K562 (cell line): ENCODE results near the gene LDLRAD3. TPM values are rescaled to one million over a fixed set of nuclear protein-coding genes. Genes with fewer than 3 reads are reported as not detected.

Experiments
- ATAC-seq: fragments of 200-7000 bp; cut with Tn5 transposase; 3 replicates; pipeline ENCODE4 v1.9.1; 2020; ENCODE audit warnings: moderate library complexity
- BruUV-seq: library from RNA; stranded (reverse); fragments of 400-500 nt; replicated peaks from 2 replicates; lab custom pipeline; 2021; lab: Mats Ljungman, UMichigan
- CTCF ChIA-PET: fragments of 300-600 bp; formaldehyde crosslinking; extraction: SDS; loops from one replicate; lab custom pipeline; 2021; ENCODE audit warnings: low intra/inter-chr PET ratio; lab: Yijun Ruan, JAX
- POLR2A ChIA-PET: fragments of 300-600, 350-650 bp; sonication (Branson Sonifier 250); formaldehyde crosslinking; extraction: SDS; loops from one replicate; lab custom pipeline; 2021; ENCODE audit warnings: antibody characterized with exemption, inconsistent platforms; lab: Yijun Ruan, JAX
- DNase-seq, 4 experiments: peaks; one replicate each; pipeline versions ENCODE4 v3.0.0 to v3.0.0-alpha.2; 2011 to 2018; ENCODE audit warnings: low spot score in 3 of 4, mixed read lengths in 3 of 4; ENCODE audit errors: extremely low read depth in 1 of 4
- FAIRE-seq: peaks from 2 replicates; lab custom pipeline; 2011; peaks lifted over from hg19 to GRCh38; lab: Jason Lieb, UNC
- H2AFZ ChIP-seq: 2 replicates; pipeline ENCODE4 v1.6.0; 2011; ENCODE audit warnings: low read depth, low read length, control low read depth, inconsistent platforms
- H3K27ac ChIP-seq: fragments of 200-600 bp; 3 replicates; pipeline ENCODE4 v1.8.0; 2011; ENCODE audit warnings: low read depth, mild to moderate bottlenecking, control low read depth, inconsistent platforms, low read length, moderate library complexity, mixed read lengths; ENCODE audit errors: extremely low read depth
- H3K27me3 ChIP-seq, 2 experiments: fragments of 300-600 bp in 1 of 2; 2 replicates in 1 of 2; 3 replicates in 1 of 2; pipeline versions ENCODE4 v1.6.0 to v1.8.0; 2011; ENCODE audit warnings: inconsistent platforms in 2 of 2, low read length in 2 of 2, mild to moderate bottlenecking in 1 of 2, mixed read lengths in 1 of 2, moderate library complexity in 1 of 2; ENCODE audit not compliant: control insufficient read depth in 2 of 2, insufficient read depth in 2 of 2
- H3K36me3 ChIP-seq: fragments of 300-600 bp; 3 replicates; pipeline ENCODE4 v1.8.0; 2011; ENCODE audit warnings: mild to moderate bottlenecking, low read length, inconsistent platforms; ENCODE audit not compliant: control insufficient read depth, insufficient read depth
- H3K4me1 ChIP-seq, 2 experiments: fragments of 200-600 bp in 1 of 2; replicated peaks in 1 of 2; 2 replicates in 1 of 2; 3 replicates in 1 of 2; pipeline versions ENCODE4 v1.5.1 to v1.8.0; 2011; ENCODE audit warnings: inconsistent platforms in 2 of 2, low read length in 2 of 2, mild to moderate bottlenecking in 1 of 2, mixed read lengths in 1 of 2, moderate library complexity in 1 of 2; ENCODE audit not compliant: control insufficient read depth in 2 of 2, insufficient read depth in 2 of 2
- H3K4me2 ChIP-seq: 2 replicates; pipeline ENCODE4 v1.6.1; 2011; ENCODE audit warnings: low read length, control low read depth, inconsistent platforms, mixed read lengths; ENCODE audit not compliant: insufficient read depth
- H3K4me3 ChIP-seq: fragments of 200-600 bp; sonication (generic), shearing (Covaris generic); 2 replicates; pipeline ENCODE4 v1.5.1; 2016; ENCODE audit warnings: control low read depth, inconsistent platforms
- H3K79me2 ChIP-seq: fragments of 200-600 bp; 3 replicates; pipeline ENCODE4 v1.8.0; 2011; ENCODE audit warnings: low read length, inconsistent platforms; ENCODE audit not compliant: control insufficient read depth, insufficient read depth
- H3K9ac ChIP-seq, 2 experiments: 2 replicates each; pipeline versions ENCODE4 v1.6.0 to v1.6.1; 2011; ENCODE audit warnings: low read depth in 2 of 2, low read length in 2 of 2, control low read depth in 1 of 2, inconsistent platforms in 1 of 2, mild to moderate bottlenecking in 1 of 2, mixed read lengths in 1 of 2; ENCODE audit not compliant: insufficient read depth in 1 of 2
- H3K9me1 ChIP-seq: one replicate; pipeline ENCODE4 v1.6.0; 2011; ENCODE audit warnings: inconsistent platforms, mild to moderate bottlenecking, low read length, moderate library complexity; ENCODE audit not compliant: control insufficient read depth, insufficient read depth
- H3K9me3 ChIP-seq: replicated peaks from 2 replicates; pipeline ENCODE4 v1.5.1; 2011; ENCODE audit warnings: low read depth, low read length, inconsistent platforms; ENCODE audit not compliant: control insufficient read depth, insufficient read depth
- H4K20me1 ChIP-seq: replicated peaks from 2 replicates; pipeline ENCODE4 v1.6.1; 2011; ENCODE audit warnings: low read length, inconsistent platforms, mixed read lengths; ENCODE audit not compliant: control insufficient read depth, insufficient read depth
- BRF1 ChIP-seq: IDR thresholded peaks from 3 replicates; pipeline ENCODE4 v1.6.1; 2011; ENCODE audit warnings: borderline replicate concordance, mild to moderate bottlenecking; ENCODE audit not compliant: insufficient read length; ENCODE audit errors: extremely low read depth
- NR4A1 ChIP-seq, 2 experiments: fragments of 250-450 bp in 1 of 2; fragments of 450-650 bp in 1 of 2; sonication (Bioruptor Pico) in 1 of 2; IDR thresholded peaks; 2 replicates each; pipeline versions ENCODE4 v1.4.0 to v1.6.1; 2016 to 2020; ENCODE audit warnings: mild to moderate bottlenecking in 2 of 2, missing compliant biosample characterization in 1 of 2, missing genetic modification characterization in 1 of 2, moderate library complexity in 1 of 2
- STAG1 ChIP-seq: sonication (generic); formaldehyde crosslinking; IDR thresholded peaks from 2 replicates; pipeline ENCODE4 v1.5.0; 2020; ENCODE audit warnings: missing genetic modification reagents, borderline replicate concordance
- WGBS: fragments of 100-300 bp; shearing (Covaris generic); methylation state at CpG from one replicate; pipeline ENCODE4 v1.1.6; 2016; ENCODE audit warnings: low coverage, mixed read lengths; ENCODE audit not compliant: insufficient coverage; ENCODE audit errors: missing lambda C conversion rate; 5-methylcytosine and 5-hydroxymethylcytosine counted together
- in situ Hi-C: fragments of 300-500 bp; cut with MboI; formaldehyde crosslinking; loops from 4 replicates; pipeline ENCODE4 v1.15.0; 2018; ENCODE audit warnings: inconsistent platforms, mixed read lengths
- intact Hi-C: fragments of 100-400 bp; cut with micrococcal nuclease; formaldehyde crosslinking; loops from 2 replicates; pipeline ENCODE4 v1.14.2; 2022
- polyA plus RNA-seq, 8 experiments: library from polyadenylated mRNA; depleted of rRNA in 4 of 8; stranded (reverse) in 5 of 8; unstranded in 3 of 8; fragments of >200 nt; fragmentation: Nextera tagmentation in 2 of 8; fragmentation: Illumina TruSeq in 1 of 8; extraction: Ambion mirVana in 2 of 8; extraction: Trizol in 1 of 8; gene quantifications; 2 replicates each; pipeline versions ENCODE4 v1.2.1 to v1.2.3, GENCODE V29; 2011 to 2014; ENCODE audit warnings: inconsistent platforms in 1 of 8, missing spikeins in 1 of 8
- total RNA-seq, 7 experiments: library from RNA; depleted of rRNA in 6 of 7; stranded (reverse); fragments of >200 nt in 6 of 7; fragmentation: Illumina TruSeq in 2 of 7; extraction: Trizol in 2 of 7; gene quantifications; 2 replicates each; pipeline versions ENCODE4 v1.2.1 to v1.2.3, GENCODE V29; 2011 to 2021; ENCODE audit warnings: low replicate concordance in 1 of 7
- TF ChIP-seq, protein P1 (sequence below): sonication (generic); formaldehyde crosslinking; IDR thresholded peaks from 2 replicates; pipeline ENCODE4 v1.8.0; 2022; ENCODE audit warnings: missing genetic modification reagents, mild to moderate bottlenecking, borderline replicate concordance
- TF ChIP-seq, protein P2 (sequence below): fragments of 450-650 bp; formaldehyde crosslinking; IDR thresholded peaks from 2 replicates; pipeline ENCODE4 v1.4.0; 2022; ENCODE audit warnings: mild to moderate bottlenecking, moderate library complexity

Gene LDLRAD3
- total and polyA plus RNA-seq, 9 of the 15 experiments (the other 6 are each of a cell fraction or from before 2014, with no cell fraction given) = 0.73 to 7.2 (median 3.5) TPM

DNA sequence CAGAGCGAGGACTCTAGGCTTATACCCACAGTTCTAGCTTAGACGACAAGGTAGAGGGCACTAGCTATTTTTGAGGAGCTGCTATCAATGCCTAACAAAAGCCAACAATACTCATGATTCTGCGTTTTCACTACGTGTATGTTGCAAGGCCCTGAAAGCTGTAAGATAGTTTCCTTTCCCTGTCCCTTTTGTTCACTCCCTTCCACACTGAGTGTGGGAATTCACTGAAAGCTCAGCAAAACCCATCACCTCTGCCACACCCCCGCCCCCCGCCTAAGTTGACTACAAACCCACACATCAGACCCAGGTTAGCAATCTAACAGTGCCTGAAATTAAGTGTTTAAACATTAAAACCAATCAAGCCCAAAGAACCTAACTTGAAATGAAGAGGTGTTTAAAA, 6.2 kb upstream of the LDLRAD3 start:
- no peaks in the 10 kb centered on the region for H3K79me2 ChIP-seq
- intact Hi-C loops (no loop called here), in situ Hi-C loops (no loop called here)
- ATAC-seq (no peak), FAIRE-seq (no peak), DNase-seq (no peak)
- H3K9me3 ChIP-seq = no peaks in the 10 kb centered on the region
- H3K4me3 ChIP-seq = no peak overlapping the region
- H3K27ac ChIP-seq = no peak overlapping the region
- H4K20me1 ChIP-seq = no peaks in the 10 kb centered on the region
- BruUV-seq = no TSS peak
- WGBS = 2% methylated on average over 6 of the region's 6 CpGs
- no peak overlapping the region for H3K9ac ChIP-seq
- ChIA-PET POLR2A (interaction anchor here (0.7 kb wide), 1 partner anchor 14 kb away, joined by 3 read pairs; no protein-coding TSS in a partner anchor), CTCF (no interaction called here)
- H3K4me2 ChIP-seq = no peak overlapping the region
- TF ChIP-seq, protein P1, sequence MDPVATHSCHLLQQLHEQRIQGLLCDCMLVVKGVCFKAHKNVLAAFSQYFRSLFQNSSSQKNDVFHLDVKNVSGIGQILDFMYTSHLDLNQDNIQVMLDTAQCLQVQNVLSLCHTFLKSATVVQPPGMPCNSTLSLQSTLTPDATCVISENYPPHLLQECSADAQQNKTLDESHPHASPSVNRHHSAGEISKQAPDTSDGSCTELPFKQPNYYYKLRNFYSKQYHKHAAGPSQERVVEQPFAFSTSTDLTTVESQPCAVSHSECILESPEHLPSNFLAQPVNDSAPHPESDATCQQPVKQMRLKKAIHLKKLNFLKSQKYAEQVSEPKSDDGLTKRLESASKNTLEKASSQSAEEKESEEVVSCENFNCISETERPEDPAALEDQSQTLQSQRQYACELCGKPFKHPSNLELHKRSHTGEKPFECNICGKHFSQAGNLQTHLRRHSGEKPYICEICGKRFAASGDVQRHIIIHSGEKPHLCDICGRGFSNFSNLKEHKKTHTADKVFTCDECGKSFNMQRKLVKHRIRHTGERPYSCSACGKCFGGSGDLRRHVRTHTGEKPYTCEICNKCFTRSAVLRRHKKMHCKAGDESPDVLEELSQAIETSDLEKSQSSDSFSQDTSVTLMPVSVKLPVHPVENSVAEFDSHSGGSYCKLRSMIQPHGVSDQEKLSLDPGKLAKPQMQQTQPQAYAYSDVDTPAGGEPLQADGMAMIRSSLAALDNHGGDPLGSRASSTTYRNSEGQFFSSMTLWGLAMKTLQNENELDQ (CRISPR knock-in tag) = no peak
- TF ChIP-seq NR4A1 (CRISPR knock-in tag; IDR thresholded peaks at IDR 0.05) (no peak), NR4A1 (tag; IDR thresholded peaks at IDR 0.05) (no peak), BRF1 (no peak), STAG1 (CRISPR knock-in tag) (no peak)
- TF ChIP-seq, protein P2, sequence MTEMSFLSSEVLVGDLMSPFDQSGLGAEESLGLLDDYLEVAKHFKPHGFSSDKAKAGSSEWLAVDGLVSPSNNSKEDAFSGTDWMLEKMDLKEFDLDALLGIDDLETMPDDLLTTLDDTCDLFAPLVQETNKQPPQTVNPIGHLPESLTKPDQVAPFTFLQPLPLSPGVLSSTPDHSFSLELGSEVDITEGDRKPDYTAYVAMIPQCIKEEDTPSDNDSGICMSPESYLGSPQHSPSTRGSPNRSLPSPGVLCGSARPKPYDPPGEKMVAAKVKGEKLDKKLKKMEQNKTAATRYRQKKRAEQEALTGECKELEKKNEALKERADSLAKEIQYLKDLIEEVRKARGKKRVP = 0 out of 2 replicates have a peak, but pooled peaks have one; percentile 44
- no peaks in the 10 kb centered on the region for H3K9me1 ChIP-seq
- H2AFZ ChIP-seq = no peak overlapping the region
- H3K36me3 ChIP-seq = no peaks in the 10 kb centered on the region
- peaks cover 21 to 25% of the 10 kb centered on the region in 2 experiments; a peak in 4 of 5 replicates for H3K27me3 ChIP-seq
- H3K4me1 ChIP-seq = no peaks in the 10 kb centered on the region
